Body of pancreas (tissue), 4 donors: Measurements from ENCODE around the gene FBXO3. TPM values are rescaled to one million over a fixed set of nuclear protein-coding genes. Genes with fewer than 3 reads are reported as not detected.
"Not testable (repeated sequence)": the region's sequence is repeated elsewhere in the genome, so short reads cannot be mapped to it uniquely, and the experiment has no call there.

Experiments used
- ATAC-seq: fragments of 150-250 bp; one replicate; pipeline ENCODE4 v1.9.1; 2016
- DNase-seq, 4 donors: peaks; one replicate each; pipeline ENCODE4 v3.0.0-alpha.2; 2019
- H3K27ac ChIP-seq, 4 donors: fragments of 200-600 bp; sonication (generic); 1 replicate in 3 of 4; 2 replicates in 1 of 4; pipeline versions ENCODE4 v1.5.1 to v1.6.1; 2016 to 2019; ENCODE audit warnings: mild to moderate bottlenecking in 1 of 4, mixed read lengths in 1 of 4, moderate library complexity in 1 of 4
- H3K27me3 ChIP-seq, 2 donors: fragments of 200-600 bp; sonication (generic); one replicate each; pipeline ENCODE4 v1.6.0; 2016; ENCODE audit warnings: mild to moderate bottlenecking in 1 of 2
- H3K36me3 ChIP-seq, 2 donors: fragments of 200-600 bp; sonication (generic); replicated peaks in 1 of 2; 2 replicates each; pipeline ENCODE4 v1.5.1; 2016; ENCODE audit warnings: low read depth in 2 of 2; ENCODE audit not compliant: insufficient read depth in 1 of 2
- H3K4me1 ChIP-seq: fragments of 200-600 bp; sonication (generic); one replicate; pipeline ENCODE4 v1.6.0; 2016
- H3K4me3 ChIP-seq, 2 donors: fragments of 200-600 bp; sonication (generic); 1 replicate in 1 of 2; 2 replicates in 1 of 2; pipeline ENCODE4 v1.5.1; 2016 to 2019
- H3K9me3 ChIP-seq, 3 donors: fragments of 200-600 bp; sonication (generic); 1 replicate in 2 of 3; 2 replicates in 1 of 3; pipeline ENCODE4 v1.5.1; 2016
- POLR2A ChIP-seq, 3 donors: fragments of 450-650 bp; IDR thresholded peaks; one replicate each; pipeline ENCODE4 v1.6.1; 2016; ENCODE audit warnings: antibody characterized with exemption in 3 of 3, mild to moderate bottlenecking in 2 of 3
- WGBS, 2 donors: methylation state at CpG; one replicate each; pipeline ENCODE4 v1.1.5; 2017; 5-methylcytosine and 5-hydroxymethylcytosine counted together
- intact Hi-C: fragments of 100-400 bp; cut with DNase I; formaldehyde crosslinking; loops from one replicate; pipeline ENCODE4 v1.15.1; 2023
- total RNA-seq, 2 donors: library from RNA; depleted of rRNA; stranded (reverse); fragments of >200 nt; gene quantifications; one replicate each; pipeline ENCODE4 v1.1.0, GENCODE V29; 2016
- TF ChIP-seq, protein P1 (sequence below), 7 experiments: fragments of 450-650 bp in 4 of 7; fragments of 200-600 bp in 3 of 7; sonication (generic) in 3 of 7; IDR thresholded peaks; one replicate each; pipeline ENCODE4 v1.5.1; 2016 to 2019; ENCODE audit warnings: antibody characterized with exemption in 7 of 7

Gene FBXO3
- total RNA-seq, 2 donors from 2014 or later = 24.7 to 40.5 TPM

DNA sequence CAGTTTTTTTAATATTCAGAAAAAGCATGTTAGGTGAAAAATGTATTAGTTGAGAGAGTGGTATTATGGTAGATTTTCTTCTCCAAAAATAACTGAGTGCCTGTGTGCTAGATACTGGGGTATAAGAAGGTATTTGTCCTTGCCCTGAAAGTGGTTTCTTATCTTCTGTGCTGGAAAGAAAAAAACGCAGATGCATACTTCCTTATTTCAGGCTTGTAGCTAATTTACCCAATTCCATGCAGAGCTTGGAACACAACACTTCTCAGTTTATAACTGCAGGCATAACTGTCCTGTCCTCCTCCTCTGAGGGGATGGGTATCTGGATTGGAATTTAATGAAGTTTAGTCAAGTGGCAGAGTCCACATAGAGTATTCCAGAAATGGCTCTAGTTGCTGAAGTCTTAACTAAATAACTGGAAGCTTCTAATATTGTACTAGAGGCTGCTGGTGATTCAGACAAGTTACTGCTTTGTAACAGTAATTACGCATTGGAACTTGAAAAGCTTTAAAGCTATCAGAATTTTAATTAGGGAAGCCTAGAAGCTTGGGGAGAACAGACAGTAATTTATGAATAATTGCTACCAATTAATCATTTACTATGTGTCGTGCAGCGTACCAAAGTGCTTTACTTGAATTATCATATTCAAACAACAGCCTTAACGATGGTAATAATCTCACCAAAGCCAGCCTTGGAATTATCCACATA is 61.0 kb downstream of the FBXO3 start:
- WGBS, 2 donors = 22 to 24% methylated on average over 5 of the region's 5 CpGs
- DNase-seq = no peak
- H3K36me3 ChIP-seq = peaks cover 0 to 20% of the 10 kb centered on the region in 2 donors
- H3K27me3 ChIP-seq = no peaks in the 10 kb centered on the region
- peak overlapping the region in 3 of 4 donors; percentile 28 to 58 (median 29) for H3K27ac ChIP-seq
- intact Hi-C loops = no loop called here
- peak; percentile 24 for ATAC-seq
- no peak overlapping the region for H3K4me3 ChIP-seq
- TF ChIP-seq, protein P1, sequence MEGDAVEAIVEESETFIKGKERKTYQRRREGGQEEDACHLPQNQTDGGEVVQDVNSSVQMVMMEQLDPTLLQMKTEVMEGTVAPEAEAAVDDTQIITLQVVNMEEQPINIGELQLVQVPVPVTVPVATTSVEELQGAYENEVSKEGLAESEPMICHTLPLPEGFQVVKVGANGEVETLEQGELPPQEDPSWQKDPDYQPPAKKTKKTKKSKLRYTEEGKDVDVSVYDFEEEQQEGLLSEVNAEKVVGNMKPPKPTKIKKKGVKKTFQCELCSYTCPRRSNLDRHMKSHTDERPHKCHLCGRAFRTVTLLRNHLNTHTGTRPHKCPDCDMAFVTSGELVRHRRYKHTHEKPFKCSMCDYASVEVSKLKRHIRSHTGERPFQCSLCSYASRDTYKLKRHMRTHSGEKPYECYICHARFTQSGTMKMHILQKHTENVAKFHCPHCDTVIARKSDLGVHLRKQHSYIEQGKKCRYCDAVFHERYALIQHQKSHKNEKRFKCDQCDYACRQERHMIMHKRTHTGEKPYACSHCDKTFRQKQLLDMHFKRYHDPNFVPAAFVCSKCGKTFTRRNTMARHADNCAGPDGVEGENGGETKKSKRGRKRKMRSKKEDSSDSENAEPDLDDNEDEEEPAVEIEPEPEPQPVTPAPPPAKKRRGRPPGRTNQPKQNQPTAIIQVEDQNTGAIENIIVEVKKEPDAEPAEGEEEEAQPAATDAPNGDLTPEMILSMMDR (IDR thresholded peaks at IDR 0.05) = no peak
- TF ChIP-seq POLR2A (IDR thresholded peaks at IDR 0.05) = no peak
- H3K9me3 ChIP-seq = no peaks in the 10 kb centered on the region
- H3K4me1 ChIP-seq = peaks cover 40% of the 10 kb centered on the region

DNA sequence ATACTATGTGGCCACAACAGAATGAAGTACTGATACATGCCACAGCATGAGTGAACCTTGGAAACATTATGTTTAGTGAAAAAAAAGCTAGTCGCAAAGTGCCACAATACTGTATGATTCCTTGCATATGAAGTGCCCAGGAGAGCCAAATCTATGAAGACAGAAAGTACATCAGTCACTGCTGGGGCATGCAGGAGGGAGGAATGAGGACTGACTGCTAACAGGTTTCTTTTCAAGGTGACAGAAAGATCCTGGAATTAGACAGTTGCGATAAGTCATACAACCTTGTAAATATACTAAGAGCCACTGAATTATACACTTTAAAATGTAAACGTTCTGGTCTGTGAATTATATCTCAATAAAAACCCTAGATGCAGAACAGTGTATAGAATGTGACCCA is 61.9 kb downstream of the FBXO3 start:
- ATAC-seq = no peak
- 68 to 70% methylated on average over 3 of the region's 3 CpGs for WGBS, 2 donors
- H3K4me3 ChIP-seq = no peak overlapping the region
- H3K4me1 ChIP-seq = peaks cover 41% of the 10 kb centered on the region
- H3K27ac ChIP-seq = peak overlapping the region in 1 of 4 donors; percentile 29
- DNase-seq = no peak
- no peak for TF ChIP-seq POLR2A (IDR thresholded peaks at IDR 0.05)
- TF ChIP-seq, protein P1 (IDR thresholded peaks at IDR 0.05) = no peak
- no peaks in the 10 kb centered on the region for H3K9me3 ChIP-seq
- peaks cover 0 to 20% of the 10 kb centered on the region in 2 donors for H3K36me3 ChIP-seq
- no peaks in the 10 kb centered on the region for H3K27me3 ChIP-seq
- intact Hi-C loops = no loop called here

DNA sequence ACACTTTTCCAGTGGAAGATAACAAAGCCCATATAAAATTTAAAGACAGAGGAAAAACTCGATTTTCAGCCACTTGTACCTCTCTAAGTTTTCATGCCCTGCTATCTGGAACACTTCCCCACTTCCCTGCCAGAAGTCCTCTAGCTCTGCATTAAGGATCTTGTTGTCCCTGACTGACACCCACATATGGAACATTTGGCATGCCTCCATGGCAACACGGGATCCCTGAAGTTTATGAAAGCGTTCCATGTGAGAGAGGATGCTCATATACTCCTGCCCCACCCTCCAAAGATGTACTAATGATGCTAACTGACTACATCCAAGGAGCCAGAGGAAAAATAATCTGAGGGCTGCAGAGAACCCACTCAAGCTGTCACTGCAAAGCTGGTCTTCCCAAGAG is 64.9 kb downstream of the FBXO3 start:
- 51 to 56% methylated on average over 3 of the region's 3 CpGs for WGBS, 2 donors
- H3K27ac ChIP-seq = no peak overlapping the region
- H3K4me1 ChIP-seq = peaks cover 47% of the 10 kb centered on the region
- no peak for DNase-seq
- H3K36me3 ChIP-seq = peaks cover 0 to 13% of the 10 kb centered on the region in 2 donors
- no peaks in the 10 kb centered on the region for H3K9me3 ChIP-seq
- intact Hi-C loops = no loop called here
- H3K27me3 ChIP-seq = no peaks in the 10 kb centered on the region
- no peak overlapping the region for H3K4me3 ChIP-seq
- TF ChIP-seq POLR2A (IDR thresholded peaks at IDR 0.05) = no peak
- TF ChIP-seq, protein P1 (IDR thresholded peaks at IDR 0.05) = no peak
- ATAC-seq = no peak

DNA sequence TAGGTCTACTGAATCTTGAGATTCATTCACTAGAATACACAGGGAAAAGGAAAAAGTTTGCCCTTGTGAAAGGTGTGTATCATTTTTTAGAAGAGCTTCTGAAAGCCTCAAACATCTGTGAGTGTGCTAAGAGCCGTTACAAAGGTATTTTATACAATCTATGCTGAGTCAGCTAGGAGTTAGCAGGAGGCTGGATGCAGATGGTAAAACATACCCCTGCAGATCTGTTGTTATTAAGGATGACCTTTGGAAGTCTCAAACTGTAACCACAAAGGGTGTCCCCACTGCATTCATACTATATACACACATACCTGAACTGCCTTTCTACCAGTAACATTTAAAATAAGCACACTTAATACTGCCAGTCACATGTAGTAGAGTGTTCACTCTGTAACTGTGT is 65.3 kb downstream of the FBXO3 start:
- TF ChIP-seq POLR2A (IDR thresholded peaks at IDR 0.05) = no peak
- TF ChIP-seq, protein P1 (IDR thresholded peaks at IDR 0.05) = no peak
- no peaks in the 10 kb centered on the region for H3K9me3 ChIP-seq
- intact Hi-C loops = no loop called here
- ATAC-seq = no peak
- no peak overlapping the region for H3K27ac ChIP-seq
- H3K4me1 ChIP-seq = peaks cover 47% of the 10 kb centered on the region
- no peak for DNase-seq
- H3K27me3 ChIP-seq = no peaks in the 10 kb centered on the region
- peaks cover 0 to 13% of the 10 kb centered on the region in 2 donors for H3K36me3 ChIP-seq
- H3K4me3 ChIP-seq = no peak overlapping the region
- WGBS, 2 donors = 80 to 95% methylated on average over 1 of the region's 1 CpG

DNA sequence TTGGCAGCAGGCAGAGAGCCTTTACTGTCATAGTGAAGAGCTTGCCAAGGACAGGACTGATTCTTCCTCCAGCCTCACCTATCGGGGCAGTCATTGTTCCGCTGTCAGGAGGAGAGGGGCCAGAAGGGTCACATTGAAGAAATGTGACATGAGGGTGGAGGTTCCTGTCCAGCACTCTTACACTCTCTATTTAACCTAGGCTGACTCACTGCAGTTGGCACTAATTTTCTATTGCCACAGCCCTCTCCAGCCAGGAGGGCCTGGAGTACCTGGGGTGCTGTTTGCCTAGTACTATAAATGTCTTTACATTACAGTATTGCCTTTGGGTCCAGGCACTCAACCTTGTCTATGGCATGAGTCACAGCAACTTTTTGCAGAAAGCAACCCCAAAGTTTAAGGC is 66.5 kb downstream of the FBXO3 start:
- ATAC-seq, H3K4me3 ChIP-seq, DNase-seq, H3K9me3 ChIP-seq, H3K27me3 ChIP-seq, intact Hi-C loops: not testable (repeated sequence)
- 89% methylated on average over 2 of the region's 2 CpGs; no CpG with 5 or more reads in 1 of the 2 donors for WGBS, 2 donors
- peaks cover 0 to 13% of the 10 kb centered on the region in 2 donors for H3K36me3 ChIP-seq
- H3K4me1 ChIP-seq = peaks cover 41% of the 10 kb centered on the region
- peak overlapping the region in 2 of 4 donors; percentile 3 to 24 for H3K27ac ChIP-seq
